PFSK-1 (cell line): Measurements from ENCODE around the gene CX3CL1.

Experiments
- POLR2AphosphoS5 ChIP-seq: IDR thresholded peaks from 2 replicates; pipeline ENCODE4 v1.6.1; 2012; ENCODE audit warnings: low read depth, mild to moderate bottlenecking, control low read depth, low read length, moderate library complexity
- REST ChIP-seq, 2 experiments: IDR thresholded peaks; 2 replicates each; pipeline versions ENCODE4 v1.6.1 to v1.8.0; 2011 to 2012; ENCODE audit warnings: low read depth in 2 of 2, low read length in 2 of 2, control low read depth in 1 of 2, inconsistent platforms in 1 of 2, mild to moderate bottlenecking in 1 of 2, moderate library complexity in 1 of 2; ENCODE audit not compliant: insufficient read depth in 1 of 2
- SIN3A ChIP-seq: IDR thresholded peaks from 2 replicates; pipeline ENCODE4 v1.6.1; 2012; ENCODE audit warnings: mild to moderate bottlenecking, low read length, moderate library complexity, borderline replicate concordance; ENCODE audit not compliant: insufficient read depth
- TAF1 ChIP-seq: IDR thresholded peaks from 2 replicates; pipeline ENCODE4 v1.6.1; 2012; ENCODE audit warnings: low read length, control low read depth, borderline replicate concordance; ENCODE audit not compliant: insufficient read depth

GRCh38 chr16:57432505-57432904, 60.2 kb downstream of the CX3CL1 start:
- TF ChIP-seq REST (IDR thresholded peaks at IDR 0.05; ENCODE audit: insufficient read depth in 1 of 2, low read depth in 2 of 2, low read length in 2 of 2) (no peak), TAF1 (no peak), POLR2AphosphoS5 (no peak), SIN3A (no peak)
